BLaER1 (cell line): ENCODE data around the gene IQCE.

ENCODE experiments used
- H3K27ac ChIP-seq: shearing (Covaris generic); formaldehyde crosslinking; 2 replicates; pipeline ENCODE4 v1.8.1; 2022
- H3K27me3 ChIP-seq: shearing (Covaris generic); formaldehyde crosslinking; 2 replicates; pipeline ENCODE4 v1.8.1; 2022
- H3K36me3 ChIP-seq: shearing (Covaris generic); formaldehyde crosslinking; 2 replicates; pipeline ENCODE4 v1.8.1; 2022
- H3K4me1 ChIP-seq: shearing (Covaris generic); formaldehyde crosslinking; 2 replicates; pipeline ENCODE4 v1.8.1; 2022
- H3K4me2 ChIP-seq: shearing (Covaris generic); formaldehyde crosslinking; 2 replicates; pipeline ENCODE4 v1.8.1; 2022
- H3K4me3 ChIP-seq: shearing (Covaris generic); formaldehyde crosslinking; 2 replicates; pipeline ENCODE4 v1.8.1; 2022
- H3K9ac ChIP-seq: shearing (Covaris generic); formaldehyde crosslinking; 2 replicates; pipeline ENCODE4 v1.8.1; 2022
- H3K9me3 ChIP-seq: shearing (Covaris generic); formaldehyde crosslinking; 2 replicates; pipeline ENCODE4 v1.8.1; 2022
- H4K20me1 ChIP-seq: shearing (Covaris generic); formaldehyde crosslinking; 2 replicates; pipeline ENCODE4 v1.8.1; 2022
- Cebpa-rat ChIP-seq: shearing (Covaris generic); IDR thresholded peaks from 2 replicates; pipeline ENCODE4 v1.8.1; 2022

Gene IQCE

GRCh38 chr7:2520761-2521290 lies 38.0 kb upstream of the IQCE start:
- peak overlapping the region; percentile 100 for H3K4me2 ChIP-seq
- no peak for TF ChIP-seq Cebpa-rat
- peak overlapping the region; percentile 83 for H3K9ac ChIP-seq
- peak overlapping the region; percentile 75 for H3K27ac ChIP-seq
- H3K9me3 ChIP-seq = no peaks in the 10 kb centered on the region
- peaks cover 10% of the 10 kb centered on the region for H3K36me3 ChIP-seq
- H3K4me3 ChIP-seq = peak overlapping the region; percentile 80
- H3K4me1 ChIP-seq = peaks cover 80% of the 10 kb centered on the region
- no peaks in the 10 kb centered on the region for H3K27me3 ChIP-seq
- peaks cover 59% of the 10 kb centered on the region for H4K20me1 ChIP-seq

GRCh38 chr7:2521341-2521745 lies 37.4 kb upstream of the IQCE start:
- H3K27me3 ChIP-seq = no peaks in the 10 kb centered on the region
- no peaks in the 10 kb centered on the region for H3K9me3 ChIP-seq
- no peak for TF ChIP-seq Cebpa-rat
- peaks cover 15% of the 10 kb centered on the region for H3K36me3 ChIP-seq
- H3K9ac ChIP-seq = peak overlapping the region; percentile 83
- H4K20me1 ChIP-seq = peaks cover 64% of the 10 kb centered on the region
- peaks cover 80% of the 10 kb centered on the region for H3K4me1 ChIP-seq
- peak overlapping the region; percentile 100 for H3K4me2 ChIP-seq
- peak overlapping the region; percentile 80 for H3K4me3 ChIP-seq
- peak overlapping the region; percentile 75 for H3K27ac ChIP-seq

GRCh38 chr7:2521952-2522591 lies 36.7 kb upstream of the IQCE start:
- H3K9me3 ChIP-seq = no peaks in the 10 kb centered on the region
- H3K36me3 ChIP-seq = peaks cover 22% of the 10 kb centered on the region
- peak overlapping the region; percentile 80 for H3K4me3 ChIP-seq
- H3K27ac ChIP-seq = peak overlapping the region; percentile 75
- H3K27me3 ChIP-seq = no peaks in the 10 kb centered on the region
- H3K4me1 ChIP-seq = peaks cover 80% of the 10 kb centered on the region
- peak overlapping the region; percentile 83 for H3K9ac ChIP-seq
- peaks cover 71% of the 10 kb centered on the region for H4K20me1 ChIP-seq
- 0 out of 2 replicates have a peak, but pooled peaks have one; percentile 38 for TF ChIP-seq Cebpa-rat
- peak overlapping the region; percentile 100 for H3K4me2 ChIP-seq

DNA sequence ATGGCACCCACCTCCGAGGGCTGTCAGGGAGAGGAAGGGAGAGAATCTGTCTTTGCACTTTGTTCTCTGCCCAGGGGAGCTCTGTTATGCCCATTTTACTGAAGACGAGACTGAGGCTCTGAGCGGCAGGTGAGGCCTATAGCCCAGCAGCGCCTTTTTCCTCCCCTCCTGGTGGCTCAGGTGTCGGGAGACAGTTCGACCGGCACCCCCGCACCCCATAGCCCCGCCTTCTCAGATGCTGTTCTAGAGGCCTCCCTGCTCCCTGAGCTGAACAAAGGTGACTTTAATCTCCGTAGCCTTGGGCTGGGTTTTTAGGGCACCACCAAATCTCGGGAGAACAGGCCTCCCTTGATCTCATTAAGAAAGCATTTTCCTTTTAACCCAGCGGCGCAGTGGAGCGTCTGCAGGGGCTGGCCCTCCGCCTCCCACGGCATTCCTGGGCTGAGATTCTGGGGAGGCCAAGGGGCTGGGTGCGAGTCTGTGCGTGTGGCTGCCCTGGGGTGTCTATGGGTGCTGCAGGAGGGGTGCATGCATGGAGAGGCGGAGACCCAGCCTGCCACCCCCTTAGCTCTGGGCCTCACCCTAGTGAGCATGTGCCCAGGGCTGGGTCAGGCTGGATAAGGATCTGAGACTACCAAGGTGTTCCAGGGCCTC lies 35.9 kb upstream of the IQCE start:
- Histone ChIP-seq H3K4me2 (peak overlapping the region; percentile 100), H3K9ac (peak overlapping the region; percentile 45; the same call in 1 of the 2 replicates), H3K27ac (no peak overlapping the region)

DNA sequence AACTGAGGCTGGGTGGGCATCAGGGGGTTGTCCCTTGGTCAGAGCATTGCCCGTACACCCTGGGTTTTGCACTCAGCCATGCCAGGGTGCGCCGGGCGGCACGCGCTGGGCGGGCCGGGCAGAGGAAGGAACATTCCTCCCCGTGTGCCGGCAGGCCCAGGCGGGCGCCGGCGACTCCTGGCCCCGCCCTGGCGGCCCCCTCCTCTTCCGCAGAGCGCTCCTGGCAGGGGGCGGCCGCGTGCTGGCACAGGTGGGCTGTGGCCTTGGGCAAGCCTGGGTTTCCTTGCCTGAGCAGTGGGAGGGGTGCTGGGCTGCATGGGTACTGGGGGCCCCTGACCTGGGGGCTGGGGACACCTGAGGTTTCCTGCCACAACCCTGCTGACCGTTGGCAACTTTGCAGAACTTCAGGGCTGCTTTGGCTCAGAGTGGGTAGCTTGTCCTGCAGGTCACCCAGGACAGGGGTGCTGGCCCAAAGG lies 35.3 kb upstream of the IQCE start:
- Histone ChIP-seq H3K27ac (no peak overlapping the region), H3K9ac (peak overlapping the region; percentile 45; the same call in 1 of the 2 replicates)

More for the DNA sequence above, 35.9 kb upstream of the IQCE start:
- no peaks in the 10 kb centered on the region for H3K27me3 ChIP-seq
- H3K4me1 ChIP-seq = peaks cover 80% of the 10 kb centered on the region
- H3K4me3 ChIP-seq = peak overlapping the region; percentile 80
- peaks cover 29% of the 10 kb centered on the region for H3K36me3 ChIP-seq
- peaks cover 80% of the 10 kb centered on the region for H4K20me1 ChIP-seq
- H3K9me3 ChIP-seq = no peaks in the 10 kb centered on the region
- no peak for TF ChIP-seq Cebpa-rat

GRCh38 chr7:2523941-2524807 lies 34.6 kb upstream of the IQCE start:
- Histone ChIP-seq H4K20me1 (peaks cover 92% of the 10 kb centered on the region), H3K4me3 (peak overlapping the region; percentile 80)

More for the DNA sequence above, 35.3 kb upstream of the IQCE start:
- Histone ChIP-seq H3K4me3 (peak overlapping the region; percentile 80), H3K27me3 (no peaks in the 10 kb centered on the region), H3K36me3 (peaks cover 34% of the 10 kb centered on the region), H3K4me2 (peak overlapping the region; percentile 100), H3K4me1 (peaks cover 80% of the 10 kb centered on the region), H4K20me1 (peaks cover 86% of the 10 kb centered on the region), H3K9me3 (no peaks in the 10 kb centered on the region)
- no peak for TF ChIP-seq Cebpa-rat

DNA sequence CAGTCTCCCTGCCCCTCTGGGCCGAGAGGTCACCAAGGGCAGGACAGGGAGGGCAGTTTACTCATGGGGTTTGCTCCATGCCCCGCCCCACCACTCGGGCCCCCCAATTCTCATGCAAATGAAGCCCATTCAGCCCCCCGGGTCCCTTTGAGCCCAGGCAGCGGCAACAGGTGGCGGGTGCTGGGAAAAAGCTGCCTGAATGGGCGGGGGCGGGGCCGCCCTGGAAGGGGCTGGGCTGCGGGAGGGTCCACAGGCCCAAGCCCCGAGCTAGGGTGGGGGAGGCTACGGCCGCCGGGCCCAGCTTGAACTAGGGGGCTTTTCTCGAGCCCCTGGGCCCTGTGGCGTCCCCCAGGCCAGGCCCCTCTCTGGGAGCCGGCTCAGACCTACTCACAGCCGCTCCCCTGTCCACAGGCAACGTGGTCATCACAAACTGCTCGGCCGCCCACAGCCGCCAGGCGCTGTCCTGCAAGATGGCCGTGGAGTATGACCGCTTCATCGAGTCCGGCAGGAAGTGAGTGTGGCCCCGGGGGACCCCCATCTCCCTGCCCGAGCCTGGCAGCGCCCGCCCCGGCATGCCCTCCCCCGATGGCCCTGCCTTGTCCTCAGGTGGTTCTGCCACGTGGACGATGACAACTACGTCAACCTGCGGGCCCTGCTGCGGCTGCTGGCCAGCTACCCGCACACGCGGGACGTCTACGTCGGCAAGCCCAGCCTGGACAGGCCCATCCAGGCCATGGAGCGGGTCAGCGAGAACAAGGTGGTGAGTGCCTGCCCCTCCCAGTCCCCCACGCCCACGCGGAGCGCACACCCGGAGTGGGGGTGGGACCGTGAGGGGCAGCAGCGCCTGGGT lies 33.7 kb upstream of the IQCE start:
- Histone ChIP-seq H3K4me2 (peak overlapping the region; percentile 100), H3K27ac (peak overlapping the region; percentile 7; the same call in 1 of the 2 replicates), H3K4me3 (0 out of 2 replicates have a peak overlapping the region, but pooled peaks have one; percentile 80), H3K4me1 (peaks cover 88% of the 10 kb centered on the region), H3K27me3 (no peaks in the 10 kb centered on the region), H3K9ac (no peak overlapping the region; the same call in 1 of the 2 replicates), H4K20me1 (peaks cover 94% of the 10 kb centered on the region), H3K36me3 (peaks cover 36% of the 10 kb centered on the region), H3K9me3 (no peaks in the 10 kb centered on the region)
- TF ChIP-seq Cebpa-rat = no peak

More at GRCh38 chr7:2523941-2524807, 34.6 kb upstream of the IQCE start:
- peak overlapping the region; percentile 100 for H3K4me2 ChIP-seq
- H3K36me3 ChIP-seq = peaks cover 36% of the 10 kb centered on the region
- no peak overlapping the region; the same call in 1 of the 2 replicates for H3K9ac ChIP-seq
- TF ChIP-seq Cebpa-rat = no peak
- peaks cover 80% of the 10 kb centered on the region for H3K4me1 ChIP-seq
- H3K9me3 ChIP-seq = no peaks in the 10 kb centered on the region
- no peaks in the 10 kb centered on the region for H3K27me3 ChIP-seq
- no peak overlapping the region for H3K27ac ChIP-seq
